Fibroblast of mammary gland (primary cell): ENCODE measurements around the gene LTO1.
"Not testable (repeated sequence)": the region's sequence is repeated elsewhere in the genome, so short reads cannot be mapped to it uniquely, and the experiment has no call there.

Experiments
- DNase-seq: peaks from one replicate; pipeline ENCODE4 v3.0.0-alpha.2; 2010; ENCODE audit warnings: low read depth
- H3K4me3 ChIP-seq: 2 replicates; pipeline ENCODE4 v1.5.1; 2011; ENCODE audit warnings: low read depth, mild to moderate bottlenecking, low read length, moderate library complexity; ENCODE audit not compliant: control insufficient read depth
- TF ChIP-seq, protein P1 (sequence below): conservative IDR thresholded peaks from 2 replicates; pipeline ENCODE4 v1.5.1; 2011; ENCODE audit warnings: low read depth, low read length, inconsistent platforms; ENCODE audit not compliant: control insufficient read depth, insufficient read depth

LTO1 gene

DNA sequence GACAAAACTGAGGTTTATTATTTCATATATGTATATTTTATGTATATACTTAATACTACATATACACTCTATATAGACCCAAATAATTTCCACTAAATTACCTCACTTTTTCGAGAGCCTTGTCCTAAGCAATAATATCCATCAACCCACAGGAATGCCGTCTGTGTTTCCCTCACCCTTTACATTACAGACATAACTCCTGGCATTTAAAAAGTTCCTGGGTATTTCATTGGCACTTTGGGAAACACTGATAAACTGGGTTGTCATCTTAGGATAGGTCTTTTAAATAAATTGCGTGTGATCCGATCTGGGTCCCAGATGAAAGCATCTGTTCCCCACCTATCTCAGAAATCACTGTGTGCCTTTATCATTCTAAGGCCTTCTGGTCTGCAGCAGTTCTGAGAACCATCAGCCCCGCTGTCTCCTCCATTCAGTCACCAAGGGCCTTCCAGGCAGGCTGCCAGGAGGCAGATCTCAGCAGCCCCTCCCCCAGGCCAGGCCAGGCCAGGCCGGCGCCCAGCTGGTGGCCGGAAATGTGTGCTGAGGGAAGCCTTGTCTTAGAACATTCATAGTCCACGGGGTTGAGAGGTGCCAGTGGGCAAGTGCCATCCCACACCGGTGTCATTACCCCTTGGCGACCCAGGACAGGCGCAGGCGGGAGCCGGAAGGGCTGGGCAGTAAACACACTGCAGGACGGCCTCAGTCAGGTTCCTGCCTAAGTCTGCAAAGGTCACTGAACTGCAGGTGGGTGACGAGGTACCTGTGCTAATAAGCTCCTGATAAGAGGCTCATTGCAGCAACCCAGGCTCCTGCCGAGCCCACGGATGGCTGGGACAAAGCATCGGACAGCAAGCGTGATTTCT, 25.4 kb upstream of the LTO1 start:
- DNase-seq = peak; percentile 38
- TF ChIP-seq, protein P1, sequence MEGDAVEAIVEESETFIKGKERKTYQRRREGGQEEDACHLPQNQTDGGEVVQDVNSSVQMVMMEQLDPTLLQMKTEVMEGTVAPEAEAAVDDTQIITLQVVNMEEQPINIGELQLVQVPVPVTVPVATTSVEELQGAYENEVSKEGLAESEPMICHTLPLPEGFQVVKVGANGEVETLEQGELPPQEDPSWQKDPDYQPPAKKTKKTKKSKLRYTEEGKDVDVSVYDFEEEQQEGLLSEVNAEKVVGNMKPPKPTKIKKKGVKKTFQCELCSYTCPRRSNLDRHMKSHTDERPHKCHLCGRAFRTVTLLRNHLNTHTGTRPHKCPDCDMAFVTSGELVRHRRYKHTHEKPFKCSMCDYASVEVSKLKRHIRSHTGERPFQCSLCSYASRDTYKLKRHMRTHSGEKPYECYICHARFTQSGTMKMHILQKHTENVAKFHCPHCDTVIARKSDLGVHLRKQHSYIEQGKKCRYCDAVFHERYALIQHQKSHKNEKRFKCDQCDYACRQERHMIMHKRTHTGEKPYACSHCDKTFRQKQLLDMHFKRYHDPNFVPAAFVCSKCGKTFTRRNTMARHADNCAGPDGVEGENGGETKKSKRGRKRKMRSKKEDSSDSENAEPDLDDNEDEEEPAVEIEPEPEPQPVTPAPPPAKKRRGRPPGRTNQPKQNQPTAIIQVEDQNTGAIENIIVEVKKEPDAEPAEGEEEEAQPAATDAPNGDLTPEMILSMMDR = no peak
- H3K4me3 ChIP-seq = no peak overlapping the region

DNA sequence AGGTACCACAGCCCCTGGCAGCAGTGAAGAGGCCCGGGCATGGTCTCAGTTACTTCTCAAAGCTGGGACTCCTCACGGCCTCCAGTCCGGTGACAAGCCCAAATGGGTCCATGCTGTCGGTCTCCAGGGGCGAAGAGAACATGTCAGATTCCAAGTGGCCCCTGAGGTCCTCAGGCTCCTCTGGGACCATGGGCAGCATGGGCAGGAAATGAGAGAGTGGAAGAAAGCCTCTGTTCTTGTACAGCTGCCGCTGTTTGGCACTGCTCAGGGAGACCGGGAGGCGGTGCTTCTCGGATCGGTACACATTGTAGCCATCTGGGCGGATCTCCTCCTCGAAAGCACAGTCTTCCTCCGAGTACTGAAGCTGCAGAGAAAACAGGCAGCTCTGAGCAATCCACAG, 24.1 kb upstream of the LTO1 start:
- TF ChIP-seq, protein P1 = no peak
- no peak for DNase-seq
- H3K4me3 ChIP-seq = no peak overlapping the region

DNA sequence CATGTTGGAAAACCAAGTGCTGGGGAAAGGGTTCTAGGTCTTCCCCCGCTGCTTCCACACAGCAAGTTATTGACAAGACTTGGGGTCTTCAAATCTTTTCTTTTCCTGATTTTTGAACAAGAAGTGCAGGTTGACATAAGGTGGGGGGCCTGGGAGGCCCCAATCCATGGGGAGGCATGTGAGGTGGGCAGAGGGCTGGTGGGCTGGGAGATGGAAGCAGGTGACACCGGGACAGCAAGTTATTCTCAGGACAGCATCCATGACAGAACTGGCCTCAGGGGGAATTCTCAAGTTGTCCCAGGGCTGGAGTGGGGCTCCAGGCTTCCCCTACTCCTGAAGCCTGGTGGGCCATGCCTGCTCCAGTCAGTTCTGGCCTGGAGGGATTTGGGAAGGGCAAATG, 23.2 kb upstream of the LTO1 start:
- TF ChIP-seq, protein P1 = no peak
- H3K4me3 ChIP-seq = no peak overlapping the region
- no peak for DNase-seq

DNA sequence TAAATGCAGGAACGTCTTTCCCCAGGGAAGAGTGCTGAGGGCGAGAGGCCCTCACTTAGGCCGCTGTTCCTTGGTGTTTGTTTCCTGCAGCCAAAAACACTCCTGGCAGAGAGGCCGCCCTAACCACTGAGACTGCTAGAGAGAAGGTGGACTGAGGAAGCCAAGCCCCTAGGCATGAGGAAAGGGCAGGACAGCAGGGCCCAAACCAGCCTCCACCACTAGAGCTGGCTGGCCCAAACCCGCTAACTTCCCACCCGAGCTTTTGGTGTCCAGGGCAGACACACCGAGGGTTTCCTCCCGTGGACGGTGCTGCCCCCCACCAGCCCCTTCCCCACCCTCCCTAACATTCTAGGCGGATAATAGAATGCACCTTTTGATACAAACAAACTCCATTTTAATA, 22.7 kb upstream of the LTO1 start:
- no peak overlapping the region for H3K4me3 ChIP-seq
- DNase-seq = no peak
- TF ChIP-seq, protein P1 = no peak

DNA sequence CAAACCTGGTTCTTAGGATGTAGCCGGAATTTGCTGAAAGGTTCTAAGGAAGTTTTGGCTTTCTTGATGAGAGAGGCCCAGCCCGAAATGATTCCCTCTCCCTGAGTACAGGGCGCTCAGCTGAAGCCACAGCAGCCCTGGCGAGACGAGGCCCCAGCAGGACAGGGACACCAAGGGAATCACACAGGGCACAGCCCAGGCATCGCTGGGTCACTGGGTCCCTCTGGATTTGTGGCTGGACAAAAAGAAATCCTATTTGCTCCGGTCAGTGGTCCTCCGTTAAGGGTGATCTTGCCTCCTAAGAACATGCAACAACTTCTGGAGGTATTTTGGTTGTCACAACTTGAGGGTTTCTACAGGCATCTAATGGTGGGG, 22.3 kb upstream of the LTO1 start:
- no peak overlapping the region for H3K4me3 ChIP-seq
- DNase-seq = no peak
- TF ChIP-seq, protein P1 = no peak

DNA sequence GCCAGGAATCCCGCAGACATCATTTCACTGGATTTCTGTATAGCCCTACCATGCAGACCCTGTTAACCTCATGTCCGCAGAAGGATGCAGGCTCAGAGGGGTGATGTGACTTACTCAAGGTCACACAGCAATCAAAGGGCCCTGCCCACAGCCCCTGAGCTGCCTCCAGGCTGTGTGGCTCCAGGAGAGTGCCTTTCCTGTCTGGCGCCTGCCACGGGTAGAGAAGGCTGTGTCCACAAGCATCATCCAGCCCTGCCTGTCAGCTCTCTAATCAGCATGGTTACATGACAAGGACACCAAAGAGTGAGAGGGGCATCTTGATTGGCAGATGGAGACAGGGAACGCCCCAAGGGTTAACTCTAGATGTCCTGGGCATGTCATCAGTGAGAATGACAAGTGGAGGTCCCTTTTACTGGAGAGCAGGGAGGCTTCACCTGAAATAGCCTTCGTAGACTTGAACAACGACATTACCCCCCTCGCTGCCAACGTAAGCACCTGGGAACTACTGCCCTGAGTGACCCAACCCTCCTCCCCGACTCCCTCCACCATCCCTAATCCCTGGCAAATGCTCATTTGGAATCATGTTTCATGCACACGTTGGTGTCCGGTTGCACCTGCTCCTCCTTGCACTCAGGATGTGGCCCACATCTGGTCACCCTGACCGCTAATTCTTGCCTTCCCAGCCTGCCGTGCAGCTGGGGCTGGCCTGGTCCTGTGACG, 21.8 kb upstream of the LTO1 start:
- no peak overlapping the region for H3K4me3 ChIP-seq
- TF ChIP-seq, protein P1 = no peak
- DNase-seq = no peak

DNA sequence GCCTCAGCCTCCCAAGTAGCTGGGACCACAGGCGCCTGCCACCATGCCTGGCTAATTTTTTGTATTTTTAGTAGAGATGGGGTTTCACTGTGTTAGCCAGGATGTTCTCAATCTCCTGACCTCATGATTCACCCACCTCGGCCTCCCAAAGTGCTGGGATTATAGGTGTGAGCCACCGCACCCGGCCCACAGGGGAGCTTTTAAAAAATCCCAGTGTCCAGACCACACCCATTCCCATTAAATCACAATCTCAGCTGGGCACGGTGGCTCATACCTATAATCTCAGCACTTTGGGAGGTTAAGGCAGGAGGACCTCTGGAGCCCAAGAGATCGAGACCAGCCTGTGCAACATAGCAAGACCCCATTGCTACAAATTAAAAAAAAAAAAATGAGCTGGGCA, 20.8 kb upstream of the LTO1 start:
- not testable (repeated sequence) for H3K4me3 ChIP-seq, DNase-seq
